Mucosa of stomach (tissue), 1 donor: ENCODE data around the gene FBXL17.

ENCODE experiments used
- H3K27me3 ChIP-seq: one replicate; pipeline ENCODE4 v1.7.0; 2013; ENCODE audit warnings: mild to moderate bottlenecking, low read length; ENCODE audit not compliant: control insufficient read depth, insufficient read depth
- H3K36me3 ChIP-seq: one replicate; pipeline ENCODE4 v1.7.0; 2013; ENCODE audit warnings: low read length; ENCODE audit not compliant: control insufficient read depth, insufficient read depth
- H3K4me1 ChIP-seq: one replicate; pipeline ENCODE4 v1.7.0; 2013; ENCODE audit warnings: mild to moderate bottlenecking, low read length; ENCODE audit not compliant: control insufficient read depth, insufficient read depth
- H3K4me3 ChIP-seq: one replicate; pipeline ENCODE4 v1.7.0; 2013; ENCODE audit warnings: low read length
- H3K9ac ChIP-seq: one replicate; pipeline ENCODE4 v1.7.0; 2013; ENCODE audit warnings: mild to moderate bottlenecking, low read length, moderate library complexity
- H3K9me3 ChIP-seq: one replicate; pipeline ENCODE4 v1.7.0; 2013; ENCODE audit warnings: mild to moderate bottlenecking, low read length, moderate library complexity; ENCODE audit not compliant: control insufficient read depth
- donor health status: Pancreatic carcinoma.

The FBXL17 gene

GRCh38 chr5:107817951-107818350 lies 563.9 kb downstream of the FBXL17 start:
- H3K9ac ChIP-seq, result no peak overlapping the region
- H3K4me3 ChIP-seq, result no peak overlapping the region
- no peaks in the 10 kb centered on the region for H3K27me3 ChIP-seq
- no peaks in the 10 kb centered on the region for H3K4me1 ChIP-seq
- H3K36me3 ChIP-seq, result no peaks in the 10 kb centered on the region
- no peaks in the 10 kb centered on the region for H3K9me3 ChIP-seq

GRCh38 chr5:107817436-107817835 lies 564.5 kb downstream of the FBXL17 start:
- no peaks in the 10 kb centered on the region for H3K4me1 ChIP-seq
- no peaks in the 10 kb centered on the region for H3K9me3 ChIP-seq
- H3K36me3 ChIP-seq, result no peaks in the 10 kb centered on the region
- H3K4me3 ChIP-seq, result no peak overlapping the region
- no peak overlapping the region for H3K9ac ChIP-seq
- no peaks in the 10 kb centered on the region for H3K27me3 ChIP-seq

- Histone ChIP-seq H3K4me1 (no peaks in the 10 kb centered on the region), H3K36me3 (no peaks in the 10 kb centered on the region), H3K4me3 (no peak overlapping the region), H3K9ac (no peak overlapping the region), H3K9me3 (no peaks in the 10 kb centered on the region), H3K27me3 (no peaks in the 10 kb centered on the region)
These were observed 566.8 kb downstream of the FBXL17 start for GRCh38 chr5:107815109-107815508.

GRCh38 chr5:107814183-107814827 lies 567.6 kb downstream of the FBXL17 start:
- Histone ChIP-seq H3K4me3 (no peak overlapping the region), H3K9ac (no peak overlapping the region), H3K36me3 (no peaks in the 10 kb centered on the region), H3K4me1 (no peaks in the 10 kb centered on the region), H3K9me3 (no peaks in the 10 kb centered on the region), H3K27me3 (no peaks in the 10 kb centered on the region)

- H3K4me1 ChIP-seq, result no peaks in the 10 kb centered on the region
- no peaks in the 10 kb centered on the region for H3K36me3 ChIP-seq
- H3K9me3 ChIP-seq, result no peaks in the 10 kb centered on the region
- H3K9ac ChIP-seq, result no peak overlapping the region
- H3K4me3 ChIP-seq, result no peak overlapping the region
- H3K27me3 ChIP-seq, result no peaks in the 10 kb centered on the region
These were observed 568.3 kb downstream of the FBXL17 start for GRCh38 chr5:107813559-107813958.

- H3K9me3 ChIP-seq, result no peaks in the 10 kb centered on the region
- H3K9ac ChIP-seq, result no peak overlapping the region
- no peak overlapping the region for H3K4me3 ChIP-seq
- no peaks in the 10 kb centered on the region for H3K27me3 ChIP-seq
- H3K4me1 ChIP-seq, result no peaks in the 10 kb centered on the region
- no peaks in the 10 kb centered on the region for H3K36me3 ChIP-seq
These were observed 569.2 kb downstream of the FBXL17 start for GRCh38 chr5:107812570-107813141.

- H3K4me3 ChIP-seq, result no peak overlapping the region
- H3K9me3 ChIP-seq, result no peaks in the 10 kb centered on the region
- no peaks in the 10 kb centered on the region for H3K4me1 ChIP-seq
- H3K9ac ChIP-seq, result no peak overlapping the region
- H3K36me3 ChIP-seq, result no peaks in the 10 kb centered on the region
- no peaks in the 10 kb centered on the region for H3K27me3 ChIP-seq
These were observed 572.5 kb downstream of the FBXL17 start for GRCh38 chr5:107809201-107810034.
